HUES6 (cell line): ENCODE measurements around the gene SLTM.
"Not testable (repeated sequence)": the region's sequence is repeated elsewhere in the genome, so short reads cannot be mapped to it uniquely, and the experiment has no call there.

ENCODE experiments used
- H3K27ac ChIP-seq: 2 replicates; pipeline ENCODE4 v1.7.0; 2013; ENCODE audit warnings: low read depth, mild to moderate bottlenecking, low read length, inconsistent platforms
- H3K27me3 ChIP-seq: 2 replicates; pipeline ENCODE4 v1.6.1; 2013; ENCODE audit warnings: low read length; ENCODE audit not compliant: control insufficient read depth, insufficient read depth
- H3K36me3 ChIP-seq: 2 replicates; pipeline ENCODE4 v1.6.1; 2013; ENCODE audit warnings: low read length; ENCODE audit not compliant: control insufficient read depth, insufficient read depth
- H3K4me1 ChIP-seq: 2 replicates; pipeline ENCODE4 v1.6.1; 2013; ENCODE audit warnings: low read length; ENCODE audit not compliant: control insufficient read depth, insufficient read depth
- H3K4me3 ChIP-seq: 2 replicates; pipeline ENCODE4 v1.5.1; 2013; ENCODE audit warnings: low read depth, low read length
- H3K9ac ChIP-seq: one replicate; pipeline ENCODE4 v1.6.1; 2013; ENCODE audit warnings: mild to moderate bottlenecking, low read length
- H3K9me3 ChIP-seq: 2 replicates; pipeline ENCODE4 v1.6.1; 2013; ENCODE audit warnings: low read depth, low read length; ENCODE audit not compliant: control insufficient read depth, insufficient read depth

The SLTM gene

GRCh38 chr15:58876306-58877106 lies 57.0 kb downstream of the SLTM start:
- Histone ChIP-seq H3K9ac (no peak overlapping the region), H3K4me3 (no peak overlapping the region), H3K36me3 (peaks cover 50% of the 10 kb centered on the region), H3K27ac (no peak overlapping the region), H3K4me1 (no peaks in the 10 kb centered on the region), H3K27me3 (no peaks in the 10 kb centered on the region), H3K9me3 (no peaks in the 10 kb centered on the region)

GRCh38 chr15:58875343-58875742 lies 58.1 kb downstream of the SLTM start:
- no peaks in the 10 kb centered on the region for H3K4me1 ChIP-seq
- no peaks in the 10 kb centered on the region for H3K9me3 ChIP-seq
- H3K9ac ChIP-seq: no peak overlapping the region
- H3K4me3 ChIP-seq: no peak overlapping the region
- no peaks in the 10 kb centered on the region for H3K27me3 ChIP-seq
- H3K36me3 ChIP-seq: peaks cover 39% of the 10 kb centered on the region
- no peak overlapping the region for H3K27ac ChIP-seq

DNA sequence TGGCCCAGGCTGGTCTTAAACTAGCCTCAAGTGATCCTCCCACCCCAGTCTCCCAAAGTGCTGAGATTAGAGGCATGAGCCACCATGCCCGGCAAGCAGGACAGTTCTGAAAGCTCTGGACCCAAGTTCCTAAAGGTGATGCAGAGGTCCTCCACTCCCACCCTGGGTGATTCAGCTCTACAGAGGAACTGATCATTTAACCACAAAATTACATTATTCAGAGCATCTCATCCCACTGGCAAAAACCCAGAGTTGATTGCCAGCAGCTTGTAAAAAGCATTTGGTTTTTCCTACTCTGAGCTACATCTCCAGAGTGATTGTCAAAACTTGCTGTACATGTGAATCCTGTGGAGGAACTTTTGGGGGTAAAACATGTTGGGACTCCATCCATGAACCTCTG lies 60.2 kb downstream of the SLTM start:
- no peak overlapping the region for H3K4me3 ChIP-seq
- no peak overlapping the region for H3K27ac ChIP-seq
- H3K9me3 ChIP-seq: no peaks in the 10 kb centered on the region
- H3K4me1 ChIP-seq: no peaks in the 10 kb centered on the region
- H3K27me3 ChIP-seq: no peaks in the 10 kb centered on the region
- H3K9ac ChIP-seq: no peak overlapping the region
- H3K36me3 ChIP-seq: peaks cover 18% of the 10 kb centered on the region

DNA sequence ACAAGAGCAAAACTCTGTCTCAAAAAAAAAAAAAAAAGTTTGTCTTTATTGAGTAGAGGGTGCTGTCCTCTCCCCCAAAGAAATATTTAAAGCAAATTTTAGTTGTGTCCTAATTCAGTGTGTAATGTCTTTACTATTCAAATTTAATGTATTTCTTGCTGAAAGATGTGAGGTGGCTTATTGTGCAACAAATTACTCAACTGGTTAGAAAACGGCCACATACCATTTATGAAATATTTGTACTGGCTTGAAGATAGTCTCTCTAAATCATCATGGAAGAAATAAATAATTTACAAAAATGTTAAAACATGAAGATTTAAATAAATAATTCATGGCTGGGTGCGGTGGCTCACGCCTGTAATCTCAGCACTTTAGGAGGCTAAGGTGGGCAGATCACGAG lies 63.0 kb downstream of the SLTM start:
- no peak overlapping the region for H3K27ac ChIP-seq
- no peaks in the 10 kb centered on the region for H3K36me3 ChIP-seq
- peaks cover 2% of the 10 kb centered on the region for H3K4me1 ChIP-seq
- H3K9me3 ChIP-seq: no peaks in the 10 kb centered on the region
- no peaks in the 10 kb centered on the region for H3K27me3 ChIP-seq
- no peak overlapping the region for H3K9ac ChIP-seq
- no peak overlapping the region for H3K4me3 ChIP-seq

DNA sequence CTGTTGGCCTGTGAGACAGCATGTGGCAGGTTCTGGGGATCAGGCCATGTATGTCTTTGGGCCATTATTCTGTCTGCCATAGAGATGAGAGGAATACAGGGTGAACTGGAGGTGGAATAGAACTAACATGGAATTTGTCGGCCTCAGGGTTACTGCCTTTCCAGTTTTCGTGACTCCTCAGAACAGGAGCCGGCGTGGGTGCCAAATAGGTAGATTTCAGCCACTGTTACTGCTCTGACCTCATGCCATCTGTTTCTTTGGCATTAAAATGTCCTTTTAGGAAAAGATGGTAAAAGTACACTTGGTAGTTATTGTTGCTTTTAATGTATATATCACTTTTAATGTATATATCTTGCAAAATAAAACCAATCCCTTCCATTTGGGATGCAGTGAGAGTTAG lies 65.6 kb downstream of the SLTM start:
- Histone ChIP-seq H3K9ac (no peak overlapping the region), H3K4me3 (no peak overlapping the region), H3K27ac (no peak overlapping the region), H3K4me1 (peaks cover 13% of the 10 kb centered on the region), H3K36me3 (no peaks in the 10 kb centered on the region), H3K27me3 (no peaks in the 10 kb centered on the region), H3K9me3 (no peaks in the 10 kb centered on the region)

DNA sequence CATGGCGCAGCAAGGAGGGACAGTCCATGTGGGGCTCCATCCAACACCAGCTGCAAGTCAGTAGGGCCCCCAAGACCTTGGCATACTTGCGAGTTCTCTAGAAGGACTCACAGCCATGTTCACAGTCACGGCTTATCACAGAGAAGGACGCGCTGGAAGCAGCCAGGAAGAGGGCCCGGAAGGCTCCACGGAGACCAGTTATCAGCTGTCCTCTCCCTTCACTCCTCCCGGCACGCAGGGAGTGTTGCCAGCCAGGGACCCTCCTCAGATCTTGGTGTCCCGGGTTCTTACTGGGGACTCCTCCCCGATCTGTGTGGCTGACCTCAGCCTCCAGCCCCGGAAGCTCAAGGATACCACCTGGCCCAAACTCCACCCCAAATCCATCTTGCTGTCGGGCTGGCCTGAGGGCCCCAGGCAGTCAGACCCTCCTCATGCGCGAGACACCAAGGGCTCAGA lies 68.0 kb downstream of the SLTM start:
- Histone ChIP-seq H3K4me3 (peak overlapping the region; percentile 47), H3K27ac (no peak overlapping the region), H3K9ac (peak overlapping the region; percentile 69), H3K36me3 (no peaks in the 10 kb centered on the region), H3K4me1 (peaks cover 13% of the 10 kb centered on the region), H3K9me3 (no peaks in the 10 kb centered on the region), H3K27me3 (no peaks in the 10 kb centered on the region)

DNA sequence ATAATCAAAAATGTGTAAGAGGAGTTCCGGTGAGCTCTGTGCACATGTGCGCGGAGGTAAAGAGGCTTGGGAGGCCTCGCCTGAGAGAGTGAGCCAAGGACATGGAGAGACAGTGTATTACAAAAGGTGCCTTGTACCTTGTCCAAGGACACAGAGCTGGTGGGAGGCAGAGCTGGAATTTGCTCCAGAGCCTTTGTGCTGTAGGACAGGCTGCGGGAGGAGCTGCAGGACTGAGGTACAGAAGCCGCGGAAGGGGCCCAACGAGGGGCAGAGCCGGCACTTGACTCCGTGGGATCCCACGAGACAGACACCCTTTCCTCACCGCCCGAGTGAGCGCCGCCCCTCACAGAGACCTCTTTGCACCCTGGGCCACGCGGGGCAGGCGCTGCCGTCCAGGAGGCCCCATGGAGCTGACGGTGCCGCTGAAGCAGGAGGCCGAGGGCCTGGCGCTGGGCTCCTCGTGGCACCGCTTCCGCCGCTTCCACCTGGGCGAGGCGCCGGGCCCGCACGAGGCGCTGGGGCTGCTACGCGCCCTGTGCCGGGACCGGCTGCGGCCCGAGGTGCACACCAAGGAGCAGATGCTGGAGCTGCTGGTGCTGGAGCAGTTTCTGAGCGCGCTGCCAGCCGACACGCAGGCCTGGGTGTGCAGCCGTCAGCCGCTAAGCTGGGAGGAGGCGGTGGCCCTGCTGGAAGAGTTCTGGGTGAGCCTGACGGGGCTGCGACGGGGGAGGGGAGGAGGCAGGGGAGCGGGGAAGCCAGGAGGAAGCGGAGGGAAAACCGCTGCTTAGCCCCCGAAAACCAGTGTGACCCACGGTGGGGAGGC lies 68.7 kb downstream of the SLTM start:
- Histone ChIP-seq H3K9me3 (no peaks in the 10 kb centered on the region), H3K4me3 (peak overlapping the region; percentile 47), H3K4me1 (peaks cover 13% of the 10 kb centered on the region), H3K9ac (peak overlapping the region; percentile 69), H3K27ac (no peak overlapping the region), H3K36me3 (no peaks in the 10 kb centered on the region), H3K27me3 (no peaks in the 10 kb centered on the region)

GRCh38 chr15:58862326-58862725 lies 71.2 kb downstream of the SLTM start:
- H3K4me1 ChIP-seq: peaks cover 13% of the 10 kb centered on the region
- H3K36me3 ChIP-seq: no peaks in the 10 kb centered on the region
- H3K9me3 ChIP-seq: no peaks in the 10 kb centered on the region
- no peak overlapping the region for H3K4me3 ChIP-seq
- no peak overlapping the region for H3K9ac ChIP-seq
- H3K27me3 ChIP-seq: no peaks in the 10 kb centered on the region
- no peak overlapping the region for H3K27ac ChIP-seq

- H3K9ac ChIP-seq, H3K4me3 ChIP-seq, H3K9me3 ChIP-seq, H3K27ac ChIP-seq, H3K4me1 ChIP-seq, H3K27me3 ChIP-seq, H3K36me3 ChIP-seq: not testable (repeated sequence)
Observed at GRCh38 chr15:58856621-58857020, 76.9 kb downstream of the SLTM start.

- Histone ChIP-seq H3K4me3 (no peak overlapping the region), H3K9me3 (no peaks in the 10 kb centered on the region), H3K4me1 (no peaks in the 10 kb centered on the region), H3K27me3 (no peaks in the 10 kb centered on the region), H3K36me3 (peaks cover 6% of the 10 kb centered on the region), H3K9ac (no peak overlapping the region), H3K27ac (no peak overlapping the region)
Observed at GRCh38 chr15:58856086-58856485, 77.4 kb downstream of the SLTM start.

DNA sequence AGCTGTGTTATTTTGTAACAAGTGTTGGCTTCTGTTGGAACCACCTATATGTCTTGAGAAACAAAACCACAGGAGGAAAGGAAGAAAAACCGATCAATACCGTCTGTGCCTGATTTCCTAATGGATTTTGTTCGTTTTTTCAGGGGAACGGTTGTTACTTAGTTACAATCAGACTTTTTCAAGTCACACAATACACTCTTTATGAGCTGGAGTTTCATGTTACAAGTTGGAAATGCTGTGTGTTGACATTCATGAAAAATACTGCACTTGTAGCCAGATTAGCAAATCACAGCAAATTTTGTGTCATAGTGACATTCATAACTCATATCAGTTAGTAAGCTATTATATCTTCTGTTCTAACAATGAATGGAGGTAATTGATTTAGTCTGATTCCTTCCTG lies 78.9 kb downstream of the SLTM start:
- Histone ChIP-seq H3K36me3 (peaks cover 6% of the 10 kb centered on the region), H3K9ac (no peak overlapping the region), H3K4me1 (no peaks in the 10 kb centered on the region), H3K27me3 (no peaks in the 10 kb centered on the region), H3K9me3 (no peaks in the 10 kb centered on the region), H3K27ac (no peak overlapping the region), H3K4me3 (no peak overlapping the region)
